NCI-H2196 (cell line): Measurements from ENCODE around the gene TEX11.
"Not testable (repeated sequence)": the region's sequence is repeated elsewhere in the genome, so short reads cannot be mapped to it uniquely, and the experiment has no call there.

Experiments used
- DNase-seq: peaks from one replicate; lab custom pipeline; 2025; ENCODE audit not compliant: unreplicated experiment; lab: John Stamatoyannopoulos, UW

The TEX11 gene

GRCh38 chrX:70908541-70908940 lies at the start of gene TEX11:
Gene TEX11 (minus strand): TSS chrX:70908711. CDS start chrX:70907789, 922 bp downstream.
- DNase-seq, result no peak

GRCh38 chrX:70954871-70955270 lies 46.4 kb upstream of the TEX11 start:
- DNase-seq, result no peak

- no peak for DNase-seq
Measured at GRCh38 chrX:70924294-70924911, 15.9 kb upstream of the TEX11 start.

- no peak for DNase-seq
Measured at GRCh38 chrX:70922774-70923473, 14.4 kb upstream of the TEX11 start.

DNA sequence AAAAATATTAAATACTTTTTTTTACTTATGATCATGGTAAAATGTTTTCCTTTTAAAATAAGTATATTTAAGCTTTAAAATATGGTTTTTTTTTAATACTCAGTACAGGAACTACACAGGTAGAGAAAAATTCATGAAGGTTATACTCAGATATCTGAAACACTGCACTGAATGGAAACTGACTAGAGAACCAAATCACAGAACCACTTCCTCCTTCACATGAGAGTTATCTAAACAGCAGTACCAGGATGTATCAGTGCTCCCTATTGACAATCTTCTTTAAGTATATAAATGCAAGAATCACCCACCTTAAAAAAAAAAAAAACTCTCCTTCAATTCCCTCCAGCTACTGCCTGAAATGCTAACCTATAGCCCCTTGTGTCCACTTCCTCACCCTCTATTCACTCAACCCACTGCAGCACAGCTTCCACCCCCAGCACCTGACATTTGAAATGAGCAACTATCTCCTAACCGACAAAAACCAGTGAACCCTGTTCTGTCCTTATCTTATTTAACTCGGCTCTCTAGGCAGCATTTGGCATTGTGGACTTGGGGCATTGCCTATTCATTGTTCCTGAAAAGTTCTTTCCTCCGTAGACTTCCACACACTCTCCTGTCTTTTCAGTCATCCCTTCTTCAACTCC lies 13.3 kb upstream of the TEX11 start:
- no peak for DNase-seq

DNA sequence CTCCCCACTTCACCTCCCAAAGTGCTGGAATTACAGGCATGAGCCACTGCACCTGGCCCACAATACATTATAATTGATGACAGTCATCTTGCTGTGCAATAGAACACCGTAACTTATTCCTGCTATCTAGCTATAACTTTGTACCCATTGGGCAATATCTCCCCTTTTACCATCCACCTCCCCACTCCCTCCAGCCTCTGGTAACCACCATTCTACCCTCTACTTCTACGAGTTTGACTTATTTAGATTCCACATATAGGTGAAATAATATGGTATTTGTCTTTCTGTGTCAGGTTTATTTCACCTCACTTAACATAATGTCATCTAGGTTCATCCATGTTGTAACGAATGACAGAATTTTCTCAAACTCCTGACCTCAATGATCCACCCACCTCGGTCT lies 8.2 kb upstream of the TEX11 start:
- DNase-seq, result no peak

DNA sequence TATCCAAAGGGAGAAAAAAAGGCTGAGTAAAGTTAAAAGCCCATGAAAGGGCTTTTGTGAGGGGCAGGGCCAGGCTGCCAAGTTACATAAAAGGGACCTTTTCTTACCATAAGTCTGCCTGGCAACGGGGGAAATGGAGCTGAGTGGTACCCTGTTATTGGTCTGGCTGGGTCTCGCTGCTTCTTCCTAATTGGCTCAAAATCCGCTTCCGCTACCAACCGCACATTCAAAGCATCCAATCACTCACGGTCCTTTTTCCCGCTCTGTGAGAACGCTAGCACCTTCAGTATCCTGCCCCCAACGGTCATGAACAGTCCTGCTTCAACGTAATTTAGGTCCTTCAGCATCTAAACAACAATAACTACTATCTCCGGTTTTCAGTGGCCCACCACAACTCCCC lies 611 bp downstream of the TEX11 start:
- no peak for DNase-seq

DNA sequence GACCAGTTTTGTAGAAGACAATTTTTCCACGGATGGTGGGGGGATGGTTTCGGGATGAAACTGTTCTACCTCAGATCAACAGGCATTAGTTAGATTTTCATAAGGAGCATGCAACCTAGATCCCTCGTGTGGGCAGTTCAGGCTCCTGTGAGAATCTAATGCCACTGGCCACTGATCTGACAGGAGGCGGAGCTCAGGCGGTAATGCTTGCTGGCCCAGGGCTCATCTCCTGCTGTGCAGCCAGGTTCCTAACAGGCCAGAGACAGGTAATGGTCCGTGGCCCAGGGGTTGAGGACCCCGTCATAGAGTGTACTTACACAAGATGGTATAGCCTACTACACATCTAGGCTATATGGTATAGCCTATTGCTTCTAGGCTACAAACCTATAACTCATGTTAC lies 7.0 kb downstream of the TEX11 start:
- DNase-seq, result no peak

DNA sequence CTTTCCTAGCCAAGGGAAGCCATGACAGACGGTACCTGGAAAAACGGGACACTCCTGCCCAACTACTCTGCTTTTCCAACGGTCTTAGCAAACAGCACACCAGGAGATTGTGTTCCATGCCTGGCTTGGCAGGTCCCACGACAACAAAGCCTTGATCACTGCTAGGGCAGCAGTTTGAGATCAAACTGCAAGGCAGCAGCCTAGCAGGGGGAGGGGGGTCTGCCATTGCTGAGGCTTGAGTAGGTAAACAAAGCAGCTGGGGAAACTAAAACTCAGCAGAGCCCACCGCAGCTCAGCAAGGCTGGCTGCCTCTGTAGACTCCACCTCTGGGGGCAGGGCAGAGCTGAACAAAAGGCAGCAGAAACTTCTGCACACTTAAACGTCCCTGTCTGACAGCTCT lies 18.1 kb downstream of the TEX11 start:
- not testable (repeated sequence) for DNase-seq

DNA sequence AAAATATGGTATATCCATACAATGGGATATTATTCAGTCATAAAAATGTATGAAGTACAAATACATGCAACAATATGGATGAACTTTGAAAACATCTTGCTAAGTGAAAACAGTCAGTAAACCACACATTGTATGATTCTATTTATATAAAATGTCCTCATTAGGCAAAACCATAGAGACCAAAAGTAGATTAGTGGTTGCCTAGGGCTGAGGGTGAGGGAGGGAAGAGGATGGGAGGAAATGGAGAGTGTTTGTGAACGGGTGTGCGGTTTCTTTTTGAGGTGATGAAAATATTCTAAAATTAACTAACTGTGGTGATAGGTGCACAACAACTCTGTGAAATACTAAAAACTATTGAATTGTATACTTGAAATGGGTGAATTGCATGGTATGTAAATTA lies 29.6 kb downstream of the TEX11 start:
- DNase-seq, result no peak

DNA sequence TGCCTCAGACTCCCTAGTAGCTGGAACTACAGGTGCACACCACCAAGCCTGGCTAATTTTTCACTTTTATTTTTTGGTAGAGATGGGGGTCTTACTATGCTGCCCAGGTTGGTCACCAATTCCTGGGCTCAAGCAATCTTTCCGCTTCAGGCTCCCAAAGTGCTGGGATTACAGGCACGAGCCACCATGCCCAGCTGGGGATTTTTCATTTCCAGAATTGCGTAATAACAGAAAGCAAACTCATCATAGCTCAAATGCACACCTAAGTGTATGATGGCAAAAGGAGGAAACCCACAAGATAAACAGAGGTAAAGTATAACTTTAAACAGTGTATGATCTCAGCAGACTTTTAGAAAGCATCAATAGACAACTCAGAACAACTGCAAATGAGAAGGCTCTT lies 56.2 kb downstream of the TEX11 start:
- no peak for DNase-seq

GRCh38 chrX:70844081-70844480 lies 64.4 kb downstream of the TEX11 start:
- DNase-seq, result not testable (repeated sequence)

DNA sequence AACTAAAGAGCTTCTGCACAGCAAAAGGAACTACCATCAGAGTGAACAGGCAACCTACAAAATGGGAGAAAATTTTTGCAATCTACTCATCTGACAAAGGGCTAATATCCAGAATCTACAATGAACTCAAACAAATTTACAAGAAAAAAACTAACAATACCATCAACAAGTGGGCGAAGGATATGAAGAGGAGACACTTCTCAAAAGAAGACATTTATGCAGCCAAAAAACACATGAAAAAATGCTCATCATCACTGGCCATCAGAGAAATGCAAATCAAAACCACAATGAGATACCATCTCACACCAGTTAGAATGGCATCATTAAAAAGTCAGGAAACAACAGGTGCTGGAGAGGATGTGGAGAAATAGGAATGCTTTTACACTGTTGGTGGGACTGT lies 64.9 kb downstream of the TEX11 start:
- DNase-seq, result not testable (repeated sequence)

DNA sequence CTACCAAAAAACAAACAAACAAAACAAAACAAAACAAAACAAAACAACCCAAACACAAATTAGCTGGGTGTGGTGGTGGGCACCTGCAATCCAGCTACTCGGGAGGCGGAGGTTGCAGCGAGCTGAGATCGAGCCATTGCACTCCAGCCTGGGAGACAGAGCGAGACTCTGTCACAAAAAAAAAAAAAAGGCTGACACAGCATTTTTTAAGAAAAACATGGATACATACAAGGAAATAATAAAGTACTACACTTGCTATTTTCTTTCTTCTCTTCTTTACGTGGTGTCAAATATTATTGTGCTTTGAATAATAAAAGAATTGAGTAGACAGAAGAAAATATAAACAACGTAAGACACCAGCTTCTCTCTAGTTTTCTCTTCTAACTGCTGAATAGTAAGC lies 73.9 kb downstream of the TEX11 start:
- DNase-seq, result no peak

DNA sequence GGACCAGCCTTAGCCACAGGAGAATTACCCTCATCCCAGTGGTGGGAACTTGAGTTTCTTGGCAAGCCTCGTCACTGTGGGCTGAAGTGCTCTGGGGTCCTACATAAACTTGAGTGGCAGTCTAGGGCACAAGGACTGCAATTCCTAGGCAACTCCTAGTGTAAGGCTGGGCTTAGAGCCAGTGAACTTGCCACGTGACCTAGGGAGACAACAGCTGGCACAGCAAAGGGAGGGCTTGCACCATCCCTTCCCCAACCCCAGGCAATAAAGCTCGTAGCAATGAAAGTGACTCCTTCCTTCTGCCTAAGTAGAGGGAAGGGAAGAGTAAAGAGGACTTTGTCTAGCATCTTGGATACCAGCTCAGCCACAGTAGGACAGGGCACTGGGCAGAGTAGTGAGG lies 81.8 kb downstream of the TEX11 start:
- DNase-seq, result no peak

GRCh38 chrX:70825366-70825765 lies 83.1 kb downstream of the TEX11 start:
- DNase-seq, result no peak

GRCh38 chrX:70808942-70809940 lies 99.3 kb downstream of the TEX11 start:
- DNase-seq, result no peak

- no peak for DNase-seq
Measured at GRCh38 chrX:70806081-70806480, 102.4 kb downstream of the TEX11 start.

DNA sequence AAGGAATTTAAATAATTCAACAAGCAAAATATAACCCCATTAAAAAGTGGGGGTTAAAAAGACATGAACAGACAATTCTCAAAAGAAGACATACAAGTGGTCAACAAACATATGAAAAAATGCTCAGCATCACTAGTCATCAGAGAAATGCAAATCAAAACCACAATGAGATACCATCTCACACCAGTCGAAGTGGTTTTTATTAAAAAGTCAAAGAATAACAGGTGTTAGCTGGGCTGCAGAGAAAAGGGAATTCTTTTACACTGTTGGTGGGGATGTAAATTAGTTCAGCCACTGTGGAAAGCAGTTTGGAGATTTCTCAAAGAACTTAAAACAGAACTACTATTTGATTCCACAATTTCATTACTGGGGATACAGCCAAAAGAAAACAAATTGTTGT lies 111.8 kb downstream of the TEX11 start:
- not testable (repeated sequence) for DNase-seq

DNA sequence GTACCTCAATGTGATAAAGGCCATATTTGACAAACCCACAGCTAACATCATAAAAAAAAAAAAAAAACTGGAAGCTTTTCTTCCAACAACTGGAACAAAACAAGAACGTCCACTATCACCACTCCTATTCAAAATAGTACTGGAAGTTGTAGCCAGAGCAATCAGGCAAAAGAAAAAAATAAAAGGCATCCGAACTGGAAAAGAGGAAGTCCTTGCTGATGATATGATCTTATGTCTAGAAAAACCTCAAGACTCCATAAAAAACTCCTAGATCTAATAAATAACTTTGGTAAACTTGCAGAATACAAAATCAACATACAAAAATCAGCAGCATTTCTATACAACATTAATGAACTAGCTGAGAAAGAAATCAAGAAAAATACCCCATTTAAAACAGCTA lies 134.3 kb downstream of the TEX11 start:
- DNase-seq, result no peak

DNA sequence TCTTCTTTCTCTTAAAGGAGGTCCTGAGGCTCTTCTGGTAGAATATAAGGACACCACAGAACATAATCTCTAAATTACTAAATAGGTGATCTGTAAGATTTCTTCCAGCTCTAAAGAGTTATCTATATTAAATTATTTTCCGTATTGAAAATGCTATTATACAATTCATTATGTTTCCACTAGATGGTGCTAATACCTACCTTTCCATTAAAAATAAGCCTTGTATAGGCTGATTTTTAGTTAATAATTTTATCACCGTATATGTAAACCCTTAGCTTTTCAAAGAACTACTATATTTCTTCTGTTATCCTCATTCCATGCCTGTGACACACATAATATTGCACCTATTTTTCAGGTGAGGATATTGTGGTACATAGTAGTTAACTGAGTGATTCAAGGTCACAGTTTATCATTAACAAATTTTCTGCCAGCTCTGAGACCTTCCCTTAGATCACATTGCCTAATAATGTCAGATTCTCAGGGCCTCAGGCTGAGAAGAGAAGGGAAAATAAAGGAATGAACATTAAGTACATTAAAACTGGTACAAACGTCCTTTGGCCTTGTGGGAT lies 138.8 kb downstream of the TEX11 start:
- DNase-seq, result no peak
